Activated CD8-positive, alpha-beta T cell treated with anti-CD3 and anti-CD28 coated beads for 36 hours (primary cell): ENCODE measurements around the gene PLEKHB1. TPM values are rescaled to one million over a fixed set of nuclear protein-coding genes. Genes with fewer than 3 reads are reported as not detected.
"Not testable (repeated sequence)": the region's sequence is repeated elsewhere in the genome, so short reads cannot be mapped to it uniquely, and the experiment has no call there.

ENCODE experiments used
- ATAC-seq: fragments of 200-7000 bp; cut with Tn5 transposase; one replicate; pipeline ENCODE4 v1.10.0; 2021; ENCODE audit warnings: mild to moderate bottlenecking, moderate library complexity
- CTCF ChIA-PET: fragments of 350-600 bp; sonication (Branson Sonifier 250); formaldehyde crosslinking; loops from one replicate; lab custom pipeline; 2021; ENCODE audit warnings: antibody characterized with exemption; lab: Charles Lee
- POLR2A ChIA-PET: fragments of 350-600 bp; sonication (Branson Sonifier 250); formaldehyde crosslinking; loops from one replicate; lab custom pipeline; 2021; ENCODE audit warnings: antibody characterized with exemption; lab: Charles Lee
- DNase-seq: peaks from one replicate; pipeline ENCODE4 v3.0.0-alpha.2; 2020
- H3K27ac Mint-ChIP-seq: one replicate; pipeline ENCODE4 v1.8.0; 2021; ENCODE audit warnings: mild to moderate bottlenecking, mixed read lengths
- H3K27me3 Mint-ChIP-seq: one replicate; pipeline ENCODE4 v1.8.0; 2021; ENCODE audit warnings: mixed read lengths
- H3K36me3 Mint-ChIP-seq: one replicate; pipeline ENCODE4 v1.8.0; 2021; ENCODE audit warnings: low read depth, mixed read lengths
- H3K4me1 Mint-ChIP-seq: one replicate; pipeline ENCODE4 v1.8.0; 2021; ENCODE audit warnings: low read depth, mixed read lengths
- H3K4me3 Mint-ChIP-seq: one replicate; pipeline ENCODE4 v1.8.0; 2021; ENCODE audit warnings: mild to moderate bottlenecking, moderate library complexity, mixed read lengths
- H3K9me3 Mint-ChIP-seq: one replicate; pipeline ENCODE4 v1.8.0; 2021; ENCODE audit warnings: mixed read lengths
- CTCF ChIP-seq: fragments of 200-600 bp; IDR thresholded peaks from one replicate; pipeline ENCODE4 v1.8.0; 2022; ENCODE audit warnings: antibody characterized with exemption, mild to moderate bottlenecking
- intact Hi-C: fragments of 100-400 bp; cut with micrococcal nuclease; formaldehyde crosslinking; loops from one replicate; pipeline ENCODE4 v1.10.0; 2022
- total RNA-seq, 2 experiments: library from RNA; stranded (reverse); gene quantifications; one replicate each; pipeline ENCODE4 v1.2.3, GENCODE V29; 2021

PLEKHB1 gene
- total RNA-seq, 2 experiments from 2014 or later, result 8.6 to 11.8 TPM

- CTCF ChIA-PET, result interaction anchor here (1.3 to 1.8 kb wide), 3 partner anchors 10 to 46 kb away, joined by 3 to 7 read pairs (median 6); no protein-coding TSS in a partner anchor
- intact Hi-C loops, result no loop called here
- Mint-ChIP-seq H3K27me3 (no peaks in the 10 kb centered on the region), H3K9me3 (no peaks in the 10 kb centered on the region), H3K4me3 (no peak overlapping the region), H3K36me3 (peaks cover 2% of the 10 kb centered on the region), H3K4me1 (no peaks in the 10 kb centered on the region), H3K27ac (no peak overlapping the region)
- ATAC-seq (no peak), DNase-seq (no peak)
- POLR2A ChIA-PET, result interaction anchor here (0.6 kb wide), 1 partner anchor 217 kb away, joined by 3 read pairs; no protein-coding TSS in a partner anchor
- TF ChIP-seq CTCF, result no peak
Measured at GRCh38 chr11:73671701-73672100, 25.3 kb downstream of the PLEKHB1 start.

- H3K4me3 Mint-ChIP-seq, H3K9me3 Mint-ChIP-seq, POLR2A ChIA-PET, intact Hi-C loops, H3K27me3 Mint-ChIP-seq, ATAC-seq, DNase-seq, H3K27ac Mint-ChIP-seq, H3K4me1 Mint-ChIP-seq: not testable (repeated sequence)
- H3K36me3 Mint-ChIP-seq, result peaks cover 10% of the 10 kb centered on the region
- CTCF ChIA-PET, result interaction anchor here (1.0 kb wide), 1 partner anchor 15 kb away, joined by 4 read pairs; no protein-coding TSS in a partner anchor
Measured at GRCh38 chr11:73676552-73676951, 30.2 kb downstream of the PLEKHB1 start.

GRCh38 chr11:73680687-73681086 lies 34.3 kb downstream of the PLEKHB1 start:
- POLR2A ChIA-PET, result no interaction called here
- CTCF ChIA-PET, result interaction anchor here (1.4 kb wide), 1 partner anchor 330 kb away, joined by 3 read pairs; no protein-coding TSS in a partner anchor

GRCh38 chr11:73693899-73694525 lies 47.6 kb downstream of the PLEKHB1 start:
- POLR2A ChIA-PET, result no interaction called here
- H3K36me3 Mint-ChIP-seq, result peaks cover 4% of the 10 kb centered on the region

More at GRCh38 chr11:73680687-73681086, 34.3 kb downstream of the PLEKHB1 start:
- no peak for TF ChIP-seq CTCF
- intact Hi-C loops, result no loop called here
- DNase-seq (no peak), ATAC-seq (no peak)
- H3K36me3 Mint-ChIP-seq, result peaks cover 16% of the 10 kb centered on the region
- no peaks in the 10 kb centered on the region for H3K4me1 Mint-ChIP-seq
- no peaks in the 10 kb centered on the region for H3K27me3 Mint-ChIP-seq
- no peak overlapping the region for H3K27ac Mint-ChIP-seq
- H3K4me3 Mint-ChIP-seq, result no peak overlapping the region
- no peaks in the 10 kb centered on the region for H3K9me3 Mint-ChIP-seq

GRCh38 chr11:73705053-73705452 lies 58.7 kb downstream of the PLEKHB1 start:
- intact Hi-C loops, result no loop called here
- ATAC-seq (no peak), DNase-seq (no peak)
- H3K4me1 Mint-ChIP-seq, result no peaks in the 10 kb centered on the region
- H3K9me3 Mint-ChIP-seq, result no peaks in the 10 kb centered on the region
- ChIA-PET CTCF (interaction anchor here (2.1 kb wide), 1 partner anchor 79 kb away, joined by 9 read pairs; no protein-coding TSS in a partner anchor), POLR2A (no interaction called here)
- no peak overlapping the region for H3K27ac Mint-ChIP-seq
- TF ChIP-seq CTCF, result no peak
- H3K36me3 Mint-ChIP-seq, result peaks cover 10% of the 10 kb centered on the region
- no peak overlapping the region for H3K4me3 Mint-ChIP-seq
- H3K27me3 Mint-ChIP-seq, result no peaks in the 10 kb centered on the region

More at GRCh38 chr11:73693899-73694525, 47.6 kb downstream of the PLEKHB1 start:
- Mint-ChIP-seq H3K27ac (no peak overlapping the region), H3K4me3 (no peak overlapping the region), H3K27me3 (no peaks in the 10 kb centered on the region), H3K9me3 (no peaks in the 10 kb centered on the region), H3K4me1 (no peaks in the 10 kb centered on the region)
- TF ChIP-seq CTCF, result no peak
- intact Hi-C loops, result no loop called here
- no peak for DNase-seq
- ATAC-seq, result no peak
- CTCF ChIA-PET, result interaction anchor here (2.9 kb wide), 1 partner anchor 343 kb away, joined by 6 read pairs; no protein-coding TSS in a partner anchor
